Peyer's patch (tissue), 4 donors: Measurements from ENCODE around the gene SERGEF.

Source experiments
- CTCF ChIP-seq, 6 experiments: fragments of 450-650 bp in 4 of 6; fragments of 200-600 bp in 2 of 6; sonication (generic) in 1 of 6; IDR thresholded peaks; one replicate each; pipeline ENCODE4 v1.5.1; 2017 to 2019; ENCODE audit warnings: antibody characterized with exemption in 6 of 6, mild to moderate bottlenecking in 3 of 6, moderate library complexity in 1 of 6
- POLR2A ChIP-seq, 2 donors: fragments of 450-650 bp; IDR thresholded peaks; one replicate each; pipeline ENCODE4 v1.5.1; 2017; ENCODE audit warnings: antibody characterized with exemption in 2 of 2, mild to moderate bottlenecking in 2 of 2, moderate library complexity in 2 of 2

GRCh38 chr11:17950644-17951043 is 62.2 kb downstream of the SERGEF start:
- TF ChIP-seq CTCF (IDR thresholded peaks at IDR 0.05), result no peak
- no peak for TF ChIP-seq POLR2A (IDR thresholded peaks at IDR 0.05)
